ENCODE results near the gene ARHGAP24. TPM values are rescaled to one million over a fixed set of nuclear protein-coding genes. Genes with fewer than 3 reads are reported as not detected.
A peak's percentile ranks its signal among the peaks of the same experiment; 100 is the strongest.

The ARHGAP24 gene
- total and polyA plus RNA-seq, 2 donors from 2014 or later = 78.1 to 94.7 TPM

- peak in 1 of 5 donors; percentile 35 for DNase-seq
- TF ChIP-seq CTCF (IDR thresholded peaks at IDR 0.05; ENCODE audit: borderline replicate concordance, extremely low read depth, insufficient read depth) = no peak
- H3K9ac ChIP-seq (ENCODE audit: low read length in 3 of 3) = no peak overlapping the region
- H3K27ac ChIP-seq (ENCODE audit: low read depth in 2 of 2, low read length in 2 of 2) = peak overlapping the region in 1 of 2 donors; percentile 10
- H3K36me3 ChIP-seq (ENCODE audit: control insufficient read depth in 2 of 3, insufficient read depth in 3 of 3, low read length in 3 of 3) = peaks cover 0 to 2% (median 0%) of the 10 kb centered on the region in 3 donors
- no peak for FAIRE-seq
- no peak overlapping the region for H3K4me3 ChIP-seq (ENCODE audit: low read length in 3 of 3)
- H3K27me3 ChIP-seq (ENCODE audit: control insufficient read depth, insufficient read depth, low read length) = no peaks in the 10 kb centered on the region
- intact Hi-C loops (cut with DNase I) = no loop called here
- H3K9me3 ChIP-seq (ENCODE audit: control insufficient read depth in 2 of 3, insufficient read depth in 1 of 3, low read length in 3 of 3) = no peaks in the 10 kb centered on the region
- H3K4me1 ChIP-seq (ENCODE audit: control insufficient read depth in 2 of 3, insufficient read depth in 2 of 3, low read depth in 1 of 3, low read length in 3 of 3) = peaks cover 0 to 2% (median 0%) of the 10 kb centered on the region in 3 donors
Observed at GRCh38 chr4:86032476-86033022, 557.6 kb downstream of the ARHGAP24 start.

GRCh38 chr4:86033171-86033570, 558.2 kb downstream of the ARHGAP24 start:
- peaks cover 0 to 2% (median 0%) of the 10 kb centered on the region in 3 donors for H3K4me1 ChIP-seq (ENCODE audit: control insufficient read depth in 2 of 3, insufficient read depth in 2 of 3, low read depth in 1 of 3, low read length in 3 of 3)
- DNase-seq (peak in 1 of 5 donors; percentile 55), FAIRE-seq (no peak)
- no peaks in the 10 kb centered on the region for H3K27me3 ChIP-seq (ENCODE audit: control insufficient read depth, insufficient read depth, low read length)
- intact Hi-C loops (cut with DNase I) = no loop called here
- no peak for TF ChIP-seq CTCF (IDR thresholded peaks at IDR 0.05; ENCODE audit: borderline replicate concordance, extremely low read depth, insufficient read depth)
- H3K27ac ChIP-seq (ENCODE audit: low read depth in 2 of 2, low read length in 2 of 2) = peak overlapping the region in 1 of 2 donors; percentile 10
- peaks cover 0 to 2% (median 0%) of the 10 kb centered on the region in 3 donors for H3K36me3 ChIP-seq (ENCODE audit: control insufficient read depth in 2 of 3, insufficient read depth in 3 of 3, low read length in 3 of 3)
- H3K9me3 ChIP-seq (ENCODE audit: control insufficient read depth in 2 of 3, insufficient read depth in 1 of 3, low read length in 3 of 3) = no peaks in the 10 kb centered on the region
- no peak overlapping the region for H3K4me3 ChIP-seq (ENCODE audit: low read length in 3 of 3)
- no peak overlapping the region for H3K9ac ChIP-seq (ENCODE audit: low read length in 3 of 3)

DNA sequence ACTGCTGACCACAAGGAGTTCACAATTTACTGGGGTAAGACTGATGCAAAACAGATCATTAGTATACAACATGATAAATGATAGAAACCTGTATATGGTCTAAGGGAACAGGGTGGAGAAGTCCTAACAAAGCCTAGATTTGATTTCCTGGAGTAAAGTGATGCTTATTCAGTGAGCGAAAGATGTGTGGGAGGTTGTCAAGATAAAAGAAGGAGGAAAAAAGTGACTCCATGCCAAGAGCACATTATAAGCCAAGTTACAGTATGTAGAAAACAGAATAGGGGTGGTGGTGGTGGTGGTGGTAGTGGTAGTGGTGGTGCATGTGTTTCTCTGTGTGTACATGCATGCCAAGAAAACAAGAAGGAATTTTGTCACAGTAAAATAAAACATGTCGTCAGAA, 559.7 kb downstream of the ARHGAP24 start:
- Histone ChIP-seq H3K27me3 (ENCODE audit: control insufficient read depth, insufficient read depth, low read length) (no peaks in the 10 kb centered on the region), H3K4me3 (ENCODE audit: low read length in 3 of 3) (no peak overlapping the region), H3K27ac (ENCODE audit: low read depth in 2 of 2, low read length in 2 of 2) (no peak overlapping the region), H3K9ac (ENCODE audit: low read length in 3 of 3) (no peak overlapping the region), H3K36me3 (ENCODE audit: control insufficient read depth in 2 of 3, insufficient read depth in 3 of 3, low read length in 3 of 3) (peaks cover 0 to 2% (median 0%) of the 10 kb centered on the region in 3 donors), H3K9me3 (ENCODE audit: control insufficient read depth in 2 of 3, insufficient read depth in 1 of 3, low read length in 3 of 3) (no peaks in the 10 kb centered on the region), H3K4me1 (ENCODE audit: control insufficient read depth in 2 of 3, insufficient read depth in 2 of 3, low read depth in 1 of 3, low read length in 3 of 3) (peaks cover 0 to 2% (median 0%) of the 10 kb centered on the region in 3 donors)
- no peak for TF ChIP-seq CTCF (IDR thresholded peaks at IDR 0.05; ENCODE audit: borderline replicate concordance, extremely low read depth, insufficient read depth)
- DNase-seq (no peak), FAIRE-seq (no peak)
- intact Hi-C loops (cut with DNase I) = no loop called here
